Measurements from ENCODE around the gene CDK14. TPM values are rescaled to one million over a fixed set of nuclear protein-coding genes. Genes with fewer than 3 reads are reported as not detected.
A peak's percentile ranks its signal among the peaks of the same experiment; 100 is the strongest.

Gene CDK14
- total and polyA plus RNA-seq, 2 of the 8 experiments (the other 6 are each of a cell fraction or from before 2014, with no cell fraction given), result 5.5 to 47.3 TPM

- 63% methylated on average over 10 of the region's 10 CpGs; no CpG with 5 or more reads in 1 of the 2 experiments for WGBS, 2 experiments (ENCODE audit: extremely low coverage in 1 of 2, insufficient coverage in 1 of 2, insufficient read length in 1 of 2, insufficient replicate concordance in 2 of 2, low coverage in 1 of 2, low lambda C conversion rate in 2 of 2, missing lambda C conversion rate in 1 of 2)
- H4K20me1 ChIP-seq (replicated peaks in 1 of 2; ENCODE audit: control insufficient read depth in 1 of 2, insufficient read depth in 2 of 2, low read length in 2 of 2), result no peaks in the 10 kb centered on the region
- H3K14ac ChIP-seq (ENCODE audit: insufficient read length), result no peak overlapping the region
- H3K79me1 ChIP-seq (ENCODE audit: low read depth, low read length), result peaks cover 2% of the 10 kb centered on the region
- H3K4ac ChIP-seq (replicated peaks; ENCODE audit: insufficient read length, low read depth, low read length), result no peak overlapping the region
- no peaks in the 10 kb centered on the region for H3K36me3 ChIP-seq (ENCODE audit: control insufficient read depth in 2 of 4, insufficient read depth in 4 of 4, low read length in 3 of 4)
- no peaks in the 10 kb centered on the region for H3K27me3 ChIP-seq (replicated peaks in 1 of 4; ENCODE audit: control insufficient read depth in 3 of 4, extremely low read depth in 1 of 4, insufficient read depth in 3 of 4, low read length in 3 of 4)
- no peaks in the 10 kb centered on the region for H3K23me2 ChIP-seq (ENCODE audit: low read depth, low read length)
- no peak overlapping the region for H3K4me3 ChIP-seq (ENCODE audit: extremely low read depth in 1 of 4, insufficient read depth in 2 of 4, low read depth in 3 of 4, low read length in 4 of 4)
- POLR2A ChIA-PET (ENCODE audit: partially characterized antibody), result interaction anchor here (0.8 kb wide), 1 partner anchor 21 kb away, joined by 3 read pairs; no protein-coding TSS in a partner anchor
- no peak overlapping the region for H3K27ac ChIP-seq (ENCODE audit: low read depth, low read length)
- H4K8ac ChIP-seq (ENCODE audit: extremely low read depth, insufficient read depth, low read length), result no peak overlapping the region
- TF ChIP-seq HDAC2 (IDR thresholded peaks at IDR 0.05; ENCODE audit: borderline replicate concordance in 1 of 2, low read depth in 2 of 2, low read length in 2 of 2) (no peak), TBP (IDR thresholded peaks at IDR 0.05; ENCODE audit: low read depth, low read length) (peak; percentile 65)
- no peak overlapping the region for H2AFZ ChIP-seq (ENCODE audit: low read length)
- H2BK12ac ChIP-seq (ENCODE audit: low read depth, low read length), result no peak overlapping the region; the same call in 1 of the 2 replicates
- no peak overlapping the region for H2BK120ac ChIP-seq (replicated peaks; ENCODE audit: low read depth, low read length)
- no peak overlapping the region for H2BK20ac ChIP-seq (ENCODE audit: low read length)
- H2BK5ac ChIP-seq (ENCODE audit: low read depth, low read length), result 0 out of 2 replicates have a peak overlapping the region, but pooled peaks have one; percentile 3
- no peaks in the 10 kb centered on the region for H3K9me3 ChIP-seq (ENCODE audit: insufficient read depth in 2 of 2, low read depth in 1 of 2, low read length in 1 of 2)
- CTCF ChIA-PET (ENCODE audit: partially characterized antibody), result interaction anchor here (0.6 to 2.0 kb wide), 11 partner anchors 24 to 1720 kb away, joined by 3 to 9 read pairs (median 3); no protein-coding TSS in a partner anchor
- H3K23ac ChIP-seq (ENCODE audit: insufficient read length), result no peak overlapping the region
- no peak for DNase-seq (ENCODE audit: low read depth in 1 of 2, low spot score in 2 of 2)
- H3K56ac ChIP-seq (replicated peaks; ENCODE audit: insufficient read length, low read depth, low read length), result no peak overlapping the region
- H3K18ac ChIP-seq (ENCODE audit: extremely low read depth, low read length), result no peak overlapping the region
- no peak overlapping the region for H2BK15ac ChIP-seq (ENCODE audit: low read length)
- peaks cover 0 to 10% of the 10 kb centered on the region in 2 experiments; a peak in 1 of 4 replicates for H3K79me2 ChIP-seq (ENCODE audit: control insufficient read depth in 1 of 2, insufficient read depth in 2 of 2, low read length in 2 of 2)
- H3K9ac ChIP-seq (replicated peaks in 1 of 4; ENCODE audit: extremely low read depth in 1 of 4, low read depth in 3 of 4, low read length in 3 of 4), result no peak overlapping the region
- H4K91ac ChIP-seq (replicated peaks; ENCODE audit: insufficient read length, low read length), result no peak overlapping the region
- peak; percentile 13 for FAIRE-seq
- no peak overlapping the region for H4K5ac ChIP-seq (ENCODE audit: insufficient read length, low read depth, low read length)
- no peak overlapping the region for H2AK5ac ChIP-seq (ENCODE audit: low read depth, low read length)
- H3K4me2 ChIP-seq (ENCODE audit: insufficient read depth in 1 of 2, low read depth in 2 of 2, low read length in 2 of 2), result peak overlapping the region in 1 of 2 experiments; percentile 15; a peak in 1 of 4 replicates
- H3K4me1 ChIP-seq (replicated peaks in 1 of 4; ENCODE audit: control insufficient read depth in 3 of 4, insufficient read depth in 4 of 4, low read length in 3 of 4), result peaks cover 4 to 13% (median 8%) of the 10 kb centered on the region in 4 experiments
Measured at GRCh38 chr7:90677486-90678404, 81.6 kb downstream of the CDK14 start.
